Stimulated activated CD8-positive, alpha-beta memory T cell treated with anti-CD3 and anti-CD28 coated beads, Interleukin-15, amount 100 ng/mL, for 48 hours (primary cell): ENCODE measurements around the gene TPRG1.

Experiments
- DNase-seq, 2 donors: peaks; one replicate each; pipeline ENCODE4 v3.0.0-alpha.2; 2020; ENCODE audit warnings: low read depth in 2 of 2

The TPRG1 gene

GRCh38 chr3:189166321-189166720 lies 5.5 kb upstream of the TPRG1 start:
- no peak for DNase-seq

DNA sequence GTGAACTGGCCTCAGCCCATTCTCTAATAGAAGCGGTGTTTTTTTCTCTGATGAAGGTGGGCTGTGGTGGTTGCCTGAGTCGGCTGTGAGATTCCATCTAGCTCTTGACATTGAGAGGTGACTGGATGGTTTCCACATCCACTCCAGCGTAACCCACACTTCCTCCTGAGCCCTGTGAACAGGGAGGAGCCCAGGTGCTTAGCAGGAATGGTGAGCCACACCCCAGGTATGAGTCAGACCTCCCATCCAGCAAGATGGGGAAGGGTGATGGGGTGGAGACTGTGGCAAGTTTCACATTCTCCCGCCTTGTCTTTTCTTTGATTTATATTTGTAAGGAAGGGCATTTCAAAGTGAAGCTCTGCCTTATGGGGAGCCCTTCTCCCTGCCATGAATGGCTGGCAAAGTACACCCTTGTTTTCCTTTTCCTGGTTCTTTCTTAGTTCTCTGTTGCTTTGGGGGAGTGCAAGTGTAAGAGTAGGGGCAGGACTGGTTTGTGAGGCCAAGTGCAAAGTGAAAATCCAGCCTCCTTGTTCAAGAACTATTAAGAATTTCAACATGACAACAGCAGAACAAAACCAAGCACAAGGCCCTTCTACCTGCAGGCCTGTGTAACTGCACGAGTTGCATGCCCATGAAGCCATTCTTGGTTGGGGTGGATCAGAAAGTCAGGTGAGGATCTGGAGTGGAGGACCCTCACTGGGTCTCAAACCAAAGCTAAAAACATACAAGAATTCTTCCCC lies 4.6 kb upstream of the TPRG1 start:
- no peak for DNase-seq

DNA sequence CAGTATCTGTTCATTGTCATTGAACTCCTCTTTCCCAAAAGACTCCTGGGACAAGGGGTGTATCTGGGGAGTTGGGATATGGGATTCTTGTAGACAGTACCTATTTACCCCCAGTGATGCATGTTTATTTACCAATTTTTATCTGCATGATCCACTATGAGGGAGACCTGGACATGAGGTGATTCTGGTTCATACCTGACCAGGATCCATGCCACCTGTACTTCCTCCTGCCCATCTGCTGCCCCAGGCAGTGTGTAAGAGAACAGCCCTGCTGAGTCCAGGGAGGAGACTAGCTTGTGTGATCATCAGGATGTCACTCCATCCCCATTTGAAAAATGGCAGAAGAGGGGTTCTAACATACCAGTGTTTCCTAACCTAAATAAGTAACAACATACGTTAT lies 3.1 kb upstream of the TPRG1 start:
- DNase-seq, result no peak

GRCh38 chr3:189169728-189170127 lies 2.0 kb upstream of the TPRG1 start:
- no peak for DNase-seq

DNA sequence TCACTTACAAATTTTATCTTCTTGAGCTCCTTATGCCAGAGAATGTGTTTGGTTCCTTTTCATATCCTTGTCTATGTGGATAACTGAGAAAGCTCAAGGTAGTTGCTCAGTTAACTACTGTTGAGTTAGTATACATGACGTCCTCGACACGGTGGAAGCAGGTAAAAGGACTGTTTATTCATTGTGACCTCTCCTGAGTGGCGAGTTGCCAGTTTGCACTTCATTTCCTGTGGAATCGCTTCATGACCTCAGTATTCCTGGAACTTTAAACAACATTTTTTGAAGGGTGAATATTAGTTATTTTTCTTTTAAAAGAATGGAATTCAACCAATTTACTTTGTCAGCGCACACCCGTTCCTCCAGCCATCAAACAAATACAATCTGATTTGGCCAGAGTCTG lies 1.2 kb upstream of the TPRG1 start:
- DNase-seq, result no peak

GRCh38 chr3:189172668-189173419 lies 1.1 kb downstream of the TPRG1 start:
- DNase-seq, result no peak

- DNase-seq, result no peak
Observed at GRCh38 chr3:189184566-189184965, 12.8 kb downstream of the TPRG1 start.

DNA sequence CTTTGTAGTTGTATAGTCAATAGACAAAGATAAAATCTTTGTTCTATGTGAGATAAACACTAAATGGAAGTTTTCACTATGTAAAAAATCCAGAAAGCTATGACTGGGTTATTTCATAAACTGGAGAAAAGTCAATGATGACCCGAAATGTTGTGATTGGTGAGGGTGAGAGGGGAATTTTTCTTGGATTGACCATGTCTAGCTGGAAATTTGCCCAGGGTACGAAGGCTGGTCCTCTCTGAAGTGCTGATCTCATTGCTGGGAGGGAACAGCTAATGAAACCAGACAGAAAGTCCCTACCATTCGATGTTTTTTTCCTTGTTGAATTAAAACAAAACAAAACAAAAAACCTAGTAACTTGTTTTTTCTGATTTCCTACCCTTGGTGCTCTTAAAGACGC lies 14.3 kb downstream of the TPRG1 start:
- no peak for DNase-seq

DNA sequence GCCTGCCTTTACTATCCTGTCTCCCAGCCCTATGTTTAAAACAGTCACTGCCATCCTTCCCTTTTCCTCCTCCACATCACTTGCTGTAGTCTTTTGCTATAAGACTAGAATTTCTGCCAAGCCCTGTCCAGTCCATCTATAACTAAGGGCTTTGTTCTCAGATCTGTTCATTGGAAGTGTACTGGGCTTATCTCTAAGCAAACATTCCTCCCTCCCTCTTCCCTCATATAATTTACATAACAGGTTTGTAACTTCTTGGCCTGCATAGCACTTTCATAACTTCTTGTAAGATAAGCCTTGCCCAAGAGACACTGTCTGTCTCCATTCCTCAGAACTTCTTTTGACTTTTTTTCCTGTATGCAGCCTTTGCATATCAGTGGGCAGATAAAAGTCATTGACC lies 16.7 kb downstream of the TPRG1 start:
- no peak for DNase-seq

GRCh38 chr3:189192725-189193124 lies 21.0 kb downstream of the TPRG1 start:
- no peak for DNase-seq

- DNase-seq, result no peak
Observed at GRCh38 chr3:189195302-189195701, 23.5 kb downstream of the TPRG1 start.

- no peak for DNase-seq
Observed at GRCh38 chr3:189202106-189202505, 30.3 kb downstream of the TPRG1 start.

GRCh38 chr3:189202583-189202982 lies 30.8 kb downstream of the TPRG1 start:
- DNase-seq, result no peak

DNA sequence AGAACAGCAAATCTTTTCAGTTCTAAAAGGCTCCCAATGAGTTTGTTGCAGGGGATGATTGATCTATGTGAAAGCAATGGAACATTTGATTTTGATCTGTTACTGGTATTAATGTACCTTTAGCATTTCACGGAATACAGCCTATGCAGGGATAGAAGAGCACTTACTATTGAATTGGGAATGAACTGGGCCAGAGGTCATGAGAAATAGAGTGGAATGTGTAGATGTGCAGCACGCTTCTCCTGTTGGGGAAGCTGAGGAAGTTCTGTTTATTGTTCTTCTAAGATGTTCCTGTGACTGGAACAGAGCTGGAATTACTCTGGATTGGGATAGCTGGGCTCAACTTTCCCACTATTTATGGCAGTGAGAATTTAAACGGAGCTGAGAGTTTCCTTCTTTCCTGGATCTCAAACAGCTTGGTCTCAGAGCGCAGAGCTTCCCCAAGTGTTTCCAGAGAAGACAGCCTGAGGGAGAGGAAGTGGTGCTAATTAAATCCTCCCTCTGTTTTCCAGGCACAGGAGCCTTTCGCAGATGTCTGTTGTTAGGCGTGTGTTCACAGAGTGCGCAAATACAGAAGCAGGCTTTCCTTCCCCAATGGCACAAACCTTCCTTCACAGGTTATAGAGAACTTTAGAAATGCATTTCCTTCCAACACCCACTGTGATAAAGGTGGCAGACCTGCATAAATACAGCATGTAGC lies 32.5 kb downstream of the TPRG1 start:
- DNase-seq, result no peak

GRCh38 chr3:189204937-189205336 lies 33.2 kb downstream of the TPRG1 start:
- DNase-seq, result no peak

DNA sequence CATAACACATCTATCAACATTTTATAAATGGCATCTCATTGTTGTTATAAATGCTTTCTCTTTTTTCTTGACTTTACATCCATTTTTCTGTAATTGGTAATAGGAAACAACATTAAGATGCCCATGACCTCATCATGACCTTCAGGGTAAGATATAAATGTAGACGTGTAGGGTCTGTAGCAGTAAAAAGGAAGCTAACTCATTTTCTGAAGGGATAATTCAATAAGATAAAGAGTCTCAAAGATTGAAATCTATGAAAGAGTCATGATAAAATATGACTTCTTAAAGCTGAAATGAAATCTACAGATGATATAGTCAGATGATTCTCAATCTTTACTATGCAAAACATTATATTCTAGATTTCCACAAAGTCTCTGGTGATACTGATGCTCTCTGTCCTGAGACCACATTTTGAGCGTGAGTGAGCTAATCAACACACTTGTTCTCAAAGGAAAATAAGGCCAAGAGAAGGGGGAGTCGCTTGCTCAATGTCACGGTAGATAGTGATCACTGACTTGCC lies 38.5 kb downstream of the TPRG1 start:
- DNase-seq, result no peak

GRCh38 chr3:189212681-189213080 lies 40.9 kb downstream of the TPRG1 start:
- DNase-seq, result no peak

GRCh38 chr3:189214651-189215050 lies 42.9 kb downstream of the TPRG1 start:
- DNase-seq, result no peak

GRCh38 chr3:189222927-189223636 lies 51.3 kb downstream of the TPRG1 start:
- no peak for DNase-seq

DNA sequence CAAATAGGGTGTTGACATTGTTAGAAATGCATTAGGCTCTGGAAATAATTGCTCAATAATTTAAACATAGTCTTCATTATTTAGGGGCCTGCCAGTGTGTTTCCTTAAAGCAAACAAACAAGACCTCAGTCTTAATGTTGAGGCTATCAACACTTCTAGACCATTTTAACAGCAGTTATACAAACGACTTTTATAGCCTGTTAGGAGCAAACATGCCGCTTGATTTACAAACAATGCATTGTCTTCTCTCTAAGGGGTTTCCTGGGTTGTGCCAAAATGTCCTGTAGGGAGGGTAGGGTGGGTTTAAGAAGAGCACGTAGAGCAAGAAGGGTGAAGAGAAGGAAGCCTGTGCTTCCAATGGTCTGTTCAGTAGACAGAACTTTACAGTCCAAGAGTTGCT lies 53.7 kb downstream of the TPRG1 start:
- no peak for DNase-seq

DNA sequence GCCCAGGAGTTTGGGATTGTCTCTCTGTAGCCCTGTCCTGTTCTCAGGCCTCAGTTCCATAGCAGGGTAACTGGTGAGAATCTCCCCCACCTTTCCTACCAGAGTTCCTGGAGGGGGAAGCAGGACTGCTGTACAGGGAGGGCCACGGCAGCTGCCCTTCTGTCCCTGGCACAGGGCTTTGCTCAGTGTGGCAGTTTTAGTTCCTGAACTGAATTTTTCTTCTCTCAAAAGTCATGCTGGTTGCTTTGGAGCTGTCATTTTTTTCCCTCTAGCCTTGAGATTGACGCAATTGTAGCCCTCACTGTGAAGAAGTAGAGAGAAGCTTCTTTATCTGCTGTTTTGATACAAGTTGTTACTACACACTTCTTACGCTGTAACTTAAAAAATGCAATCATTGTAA lies 55.5 kb downstream of the TPRG1 start:
- DNase-seq, result no peak
